ENCODE data around the gene NSF. TPM values are rescaled to one million over a fixed set of nuclear protein-coding genes. Genes with fewer than 3 reads are reported as not detected.
"Not testable (repeated sequence)": the region's sequence is repeated elsewhere in the genome, so short reads cannot be mapped to it uniquely, and the experiment has no call there.

NSF gene
- total RNA-seq, 1 experiment from 2014 or later, result 56.5 TPM

GRCh38 chr17:46791531-46791930 lies 201.1 kb downstream of the NSF start:
- no peaks in the 10 kb centered on the region for H3K9me3 ChIP-seq (ENCODE audit: control insufficient read depth, insufficient read depth, low read depth, low read length)
- no peak for DNase-seq (ENCODE audit: low read depth, low spot score)
- intact Hi-C loops (cut with micrococcal nuclease; ENCODE audit: unreplicated experiment) (no loop called here), in situ Hi-C loops (cut with HindIII; ENCODE audit: low pct_unique_long_range_greater_than_20kb, low sequenced_read_pairs) (no loop called here)
- ChIA-PET CTCF (no interaction called here), POLR2A (interaction anchor here (0.6 kb wide), 1 partner anchor 593 kb away, joined by 3 read pairs; no protein-coding TSS in a partner anchor)
- H3K27ac ChIP-seq (ENCODE audit: low read length), result no peak overlapping the region
- no peak for ATAC-seq
- no TSS peak for BruUV-seq (replicated peaks)
- H3K4me3 ChIP-seq (ENCODE audit: low read depth in 2 of 2, low read length in 2 of 2), result no peak overlapping the region
- no peaks in the 10 kb centered on the region for H3K27me3 ChIP-seq (ENCODE audit: control insufficient read depth, insufficient read depth, low read length)
- TF ChIP-seq CTCF (IDR thresholded peaks at IDR 0.05) (no peak), TCF7L2 (IDR thresholded peaks at IDR 0.05; ENCODE audit: low read depth, low read length) (no peak), SIN3A (IDR thresholded peaks at IDR 0.05; ENCODE audit: borderline replicate concordance, insufficient read depth, low read depth, low read length) (no peak), REST (IDR thresholded peaks at IDR 0.05; ENCODE audit: insufficient read depth in 1 of 2, low read depth in 2 of 2, low read length in 1 of 2) (no peak), POLR2AphosphoS5 (IDR thresholded peaks at IDR 0.05; ENCODE audit: low read depth, low read length) (no peak)
- H3K36me3 ChIP-seq (ENCODE audit: control insufficient read depth, insufficient read depth, low read length), result no peaks in the 10 kb centered on the region
- H3K4me1 ChIP-seq (ENCODE audit: control insufficient read depth, insufficient read depth, low read length), result peaks cover 6% of the 10 kb centered on the region; the same call in 1 of the 2 replicates

DNA sequence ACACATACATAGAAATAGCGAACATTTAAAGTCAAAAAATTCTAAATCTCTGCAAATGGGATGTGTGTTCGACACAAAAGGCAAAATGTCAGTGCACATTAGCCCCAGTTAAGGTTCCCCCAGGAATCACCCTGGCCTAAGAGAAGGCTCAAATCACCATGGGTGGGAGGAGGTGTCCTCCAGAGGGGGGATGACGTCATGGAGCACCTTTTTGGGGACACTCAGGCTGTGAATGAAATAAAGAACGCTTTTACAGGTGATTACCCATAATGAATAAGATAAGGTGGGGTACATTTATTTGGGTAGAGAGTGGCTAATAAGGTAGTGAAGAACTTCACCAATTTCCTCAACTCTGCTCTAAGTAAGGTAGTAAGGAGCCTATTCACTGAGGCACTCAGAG lies 201.6 kb downstream of the NSF start:
- no peak for TF ChIP-seq REST (IDR thresholded peaks at IDR 0.05; ENCODE audit: insufficient read depth in 1 of 2, low read depth in 2 of 2, low read length in 1 of 2)
- no peak for TF ChIP-seq CTCF (IDR thresholded peaks at IDR 0.05)
- no peak for TF ChIP-seq TCF7L2 (IDR thresholded peaks at IDR 0.05; ENCODE audit: low read depth, low read length)
- no peak for TF ChIP-seq POLR2AphosphoS5 (IDR thresholded peaks at IDR 0.05; ENCODE audit: low read depth, low read length)
- no peak for TF ChIP-seq SIN3A (IDR thresholded peaks at IDR 0.05; ENCODE audit: borderline replicate concordance, insufficient read depth, low read depth, low read length)
- Histone ChIP-seq H3K27me3 (ENCODE audit: control insufficient read depth, insufficient read depth, low read length) (no peaks in the 10 kb centered on the region), H3K4me3 (ENCODE audit: low read depth in 2 of 2, low read length in 2 of 2) (no peak overlapping the region), H3K27ac (ENCODE audit: low read length) (no peak overlapping the region), H3K36me3 (ENCODE audit: control insufficient read depth, insufficient read depth, low read length) (no peaks in the 10 kb centered on the region), H3K4me1 (ENCODE audit: control insufficient read depth, insufficient read depth, low read length) (peaks cover 6% of the 10 kb centered on the region; the same call in 1 of the 2 replicates), H3K9me3 (ENCODE audit: control insufficient read depth, insufficient read depth, low read depth, low read length) (no peaks in the 10 kb centered on the region)
- ChIA-PET CTCF (no interaction called here), POLR2A (no interaction called here)
- in situ Hi-C loops (cut with HindIII; ENCODE audit: low pct_unique_long_range_greater_than_20kb, low sequenced_read_pairs), result no loop called here
- ATAC-seq, result no peak
- DNase-seq (ENCODE audit: low read depth, low spot score), result no peak
- BruUV-seq (replicated peaks), result no TSS peak
- intact Hi-C loops (cut with micrococcal nuclease; ENCODE audit: unreplicated experiment), result no loop called here

- H3K4me3 ChIP-seq (ENCODE audit: low read depth in 2 of 2, low read length in 2 of 2); POLR2A ChIA-PET; in situ Hi-C loops (cut with HindIII; ENCODE audit: low pct_unique_long_range_greater_than_20kb, low sequenced_read_pairs); H3K27ac ChIP-seq (ENCODE audit: low read length); H3K4me1 ChIP-seq (ENCODE audit: control insufficient read depth, insufficient read depth, low read length); H3K36me3 ChIP-seq (ENCODE audit: control insufficient read depth, insufficient read depth, low read length); H3K9me3 ChIP-seq (ENCODE audit: control insufficient read depth, insufficient read depth, low read depth, low read length); H3K27me3 ChIP-seq (ENCODE audit: control insufficient read depth, insufficient read depth, low read length); DNase-seq (ENCODE audit: low read depth, low spot score); BruUV-seq (replicated peaks); intact Hi-C loops (cut with micrococcal nuclease; ENCODE audit: unreplicated experiment); ATAC-seq: not testable (repeated sequence)
- CTCF ChIA-PET, result interaction anchor here (0.6 kb wide), 1 partner anchor 43 kb away, joined by 3 read pairs; no protein-coding TSS in a partner anchor
Observed at GRCh38 chr17:46793023-46793422, 202.6 kb downstream of the NSF start.

Measured in Panc1 (cell line).